ENCODE results near the gene SEC14L2. TPM values are rescaled to one million over a fixed set of nuclear protein-coding genes. Genes with fewer than 3 reads are reported as not detected.

SEC14L2 gene
- total and polyA plus RNA-seq, 4 donors, result 6.5 to 110 (median 49.6) TPM

DNA sequence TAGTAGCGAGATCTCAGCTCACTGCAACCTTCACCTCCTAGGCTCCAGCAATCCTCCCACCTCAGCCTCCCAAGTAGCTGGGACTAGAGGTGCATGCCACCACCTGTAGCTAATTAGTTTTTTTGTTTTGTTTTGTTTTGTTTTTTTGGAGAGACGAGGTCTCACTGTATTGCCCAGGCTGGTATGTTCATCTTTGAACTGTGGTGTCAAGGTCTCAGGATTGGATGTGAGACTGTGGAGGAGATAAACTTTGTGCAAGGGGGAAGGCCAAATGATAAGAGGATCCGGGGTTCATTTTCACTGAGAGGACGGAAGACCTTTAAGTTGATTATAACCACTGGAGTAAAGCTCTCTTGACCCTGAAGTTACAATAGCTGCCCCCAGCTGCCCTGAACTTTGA is 8.9 kb downstream of the SEC14L2 start:
- Histone ChIP-seq H3K9ac (ENCODE audit: low read depth in 1 of 2, low read length in 2 of 2) (no peak overlapping the region), H3K4me3 (ENCODE audit: low read depth in 1 of 3, low read length in 3 of 3) (no peak overlapping the region), H3K36me3 (ENCODE audit: control insufficient read depth in 4 of 4, insufficient read depth in 3 of 4, low read depth in 1 of 4, low read length in 3 of 4) (peaks cover 5 to 41% (median 36%) of the 10 kb centered on the region in 4 donors), H3K9me3 (ENCODE audit: control insufficient read depth in 4 of 4, low read length in 3 of 4) (no peaks in the 10 kb centered on the region), H3K27ac (ENCODE audit: low read depth in 1 of 2, low read length in 2 of 2) (peak overlapping the region in 1 of 2 donors; percentile 27), H3K27me3 (ENCODE audit: control insufficient read depth in 4 of 4, insufficient read depth in 4 of 4, low read length in 3 of 4) (no peaks in the 10 kb centered on the region), H3K4me1 (ENCODE audit: control insufficient read depth in 4 of 4, insufficient read depth in 4 of 4, low read length in 3 of 4) (peaks cover 10 to 74% (median 66%) of the 10 kb centered on the region in 4 donors)
- TF ChIP-seq SP1 (IDR thresholded peaks at IDR 0.05) (peak; percentile 11), YY1 (IDR thresholded peaks at IDR 0.05) (no peak), HNF4A (conservative IDR thresholded peaks at IDR 0.05) (peak; percentile 70 to 73), RXRA (IDR thresholded peaks at IDR 0.05) (peak in 1 of 2 donors; percentile 22)
- no peak for DNase-seq (ENCODE audit: low spot score)
- 48% methylated on average over 4 of the region's 4 CpGs for WGBS

DNA sequence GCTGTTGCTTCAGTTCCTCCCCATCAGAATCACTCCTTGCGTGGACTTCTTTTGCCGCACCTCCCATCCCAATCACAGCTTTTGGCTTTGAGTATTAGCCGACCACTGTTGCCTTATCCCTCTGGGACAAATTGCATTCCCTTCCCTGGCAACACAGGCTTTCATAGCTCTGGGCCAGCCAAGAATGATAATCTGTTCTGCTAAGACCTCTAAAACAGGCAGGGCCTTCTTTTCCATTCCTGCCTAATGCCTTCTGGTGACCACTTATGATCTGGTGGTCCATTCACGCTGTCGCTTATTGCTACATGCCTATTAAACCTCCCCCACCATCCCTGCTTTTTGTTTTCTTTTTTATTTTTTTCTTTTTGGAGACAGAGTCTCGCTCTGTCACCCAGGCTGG is 9.6 kb downstream of the SEC14L2 start:
- DNase-seq (ENCODE audit: low spot score), result no peak
- no peak for TF ChIP-seq GABPA (IDR thresholded peaks at IDR 0.05 in 1 of 2, conservative IDR thresholded peaks at IDR 0.05 in 1 of 2)
- TF ChIP-seq, protein P1, sequence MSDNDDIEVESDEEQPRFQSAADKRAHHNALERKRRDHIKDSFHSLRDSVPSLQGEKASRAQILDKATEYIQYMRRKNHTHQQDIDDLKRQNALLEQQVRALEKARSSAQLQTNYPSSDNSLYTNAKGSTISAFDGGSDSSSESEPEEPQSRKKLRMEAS (IDR thresholded peaks at IDR 0.05), result no peak
- TF ChIP-seq RXRA (IDR thresholded peaks at IDR 0.05), result no peak
- no peak for TF ChIP-seq EGR1 (IDR thresholded peaks at IDR 0.05; ENCODE audit: low read depth in 2 of 2)
- no peak overlapping the region for H3K4me3 ChIP-seq (ENCODE audit: low read depth in 1 of 3, low read length in 3 of 3)
- peaks cover 10 to 76% (median 66%) of the 10 kb centered on the region in 4 donors for H3K4me1 ChIP-seq (ENCODE audit: control insufficient read depth in 4 of 4, insufficient read depth in 4 of 4, low read length in 3 of 4)
- no peak overlapping the region for H3K27ac ChIP-seq (ENCODE audit: low read depth in 1 of 2, low read length in 2 of 2)
- no peaks in the 10 kb centered on the region for H3K27me3 ChIP-seq (ENCODE audit: control insufficient read depth in 4 of 4, insufficient read depth in 4 of 4, low read length in 3 of 4)
- H3K9ac ChIP-seq (ENCODE audit: low read depth in 1 of 2, low read length in 2 of 2), result no peak overlapping the region
- WGBS, result 92% methylated on average over 6 of the region's 6 CpGs
- peaks cover 5 to 44% (median 39%) of the 10 kb centered on the region in 4 donors for H3K36me3 ChIP-seq (ENCODE audit: control insufficient read depth in 4 of 4, insufficient read depth in 3 of 4, low read depth in 1 of 4, low read length in 3 of 4)
- no peaks in the 10 kb centered on the region for H3K9me3 ChIP-seq (ENCODE audit: control insufficient read depth in 4 of 4, low read length in 3 of 4)

DNA sequence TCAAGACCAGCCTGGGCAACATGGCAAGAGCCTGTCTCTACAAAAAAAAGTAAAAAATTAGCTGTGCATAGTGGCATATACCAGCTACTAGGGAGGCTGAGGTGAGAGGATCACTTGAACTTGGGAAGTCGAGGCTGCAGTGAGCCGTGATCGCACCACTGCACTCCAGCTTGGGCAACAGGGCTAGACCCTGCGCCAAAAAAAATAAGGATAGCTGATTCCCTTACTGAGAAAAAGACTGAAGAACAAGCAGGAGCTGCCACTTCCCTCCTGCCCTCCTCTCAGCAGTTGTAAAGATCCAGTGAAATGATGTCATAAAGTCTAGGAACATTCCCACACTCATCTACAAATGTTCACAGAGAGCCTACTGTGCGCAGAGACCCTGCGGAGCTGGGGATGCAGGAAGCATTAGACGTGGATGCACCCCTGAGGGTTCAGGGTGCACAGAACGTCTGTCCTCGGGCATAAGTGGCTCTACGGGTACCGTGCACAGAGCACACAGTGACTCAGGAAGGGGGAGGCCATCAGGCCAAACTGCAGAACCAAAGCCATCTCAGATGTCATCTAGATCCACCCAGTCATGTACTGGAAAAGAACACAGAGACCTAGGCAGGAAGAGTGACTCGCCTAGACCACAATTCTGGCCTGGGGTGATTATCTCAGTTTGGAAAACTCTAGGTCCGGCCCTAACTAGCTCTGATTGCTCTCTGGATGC is 11.7 kb downstream of the SEC14L2 start:
- Histone ChIP-seq H3K36me3 (ENCODE audit: control insufficient read depth in 4 of 4, insufficient read depth in 3 of 4, low read depth in 1 of 4, low read length in 3 of 4) (peaks cover 8 to 54% (median 44%) of the 10 kb centered on the region in 4 donors), H3K27me3 (ENCODE audit: control insufficient read depth in 4 of 4, insufficient read depth in 4 of 4, low read length in 3 of 4) (no peaks in the 10 kb centered on the region), H3K4me1 (ENCODE audit: control insufficient read depth in 4 of 4, insufficient read depth in 4 of 4, low read length in 3 of 4) (peaks cover 7 to 73% (median 57%) of the 10 kb centered on the region in 4 donors), H3K9me3 (ENCODE audit: control insufficient read depth in 4 of 4, low read length in 3 of 4) (no peaks in the 10 kb centered on the region), H3K27ac (ENCODE audit: low read depth in 1 of 2, low read length in 2 of 2) (no peak overlapping the region), H3K4me3 (ENCODE audit: low read depth in 1 of 3, low read length in 3 of 3) (no peak overlapping the region), H3K9ac (ENCODE audit: low read depth in 1 of 2, low read length in 2 of 2) (no peak overlapping the region)
- no peak for DNase-seq (ENCODE audit: low spot score)
- TF ChIP-seq HNF4G (IDR thresholded peaks at IDR 0.05) (no peak), EGR1 (IDR thresholded peaks at IDR 0.05; ENCODE audit: low read depth in 2 of 2) (no peak), NR2F2 (IDR thresholded peaks at IDR 0.05) (peak; percentile 34)
- TF ChIP-seq, protein P2, sequence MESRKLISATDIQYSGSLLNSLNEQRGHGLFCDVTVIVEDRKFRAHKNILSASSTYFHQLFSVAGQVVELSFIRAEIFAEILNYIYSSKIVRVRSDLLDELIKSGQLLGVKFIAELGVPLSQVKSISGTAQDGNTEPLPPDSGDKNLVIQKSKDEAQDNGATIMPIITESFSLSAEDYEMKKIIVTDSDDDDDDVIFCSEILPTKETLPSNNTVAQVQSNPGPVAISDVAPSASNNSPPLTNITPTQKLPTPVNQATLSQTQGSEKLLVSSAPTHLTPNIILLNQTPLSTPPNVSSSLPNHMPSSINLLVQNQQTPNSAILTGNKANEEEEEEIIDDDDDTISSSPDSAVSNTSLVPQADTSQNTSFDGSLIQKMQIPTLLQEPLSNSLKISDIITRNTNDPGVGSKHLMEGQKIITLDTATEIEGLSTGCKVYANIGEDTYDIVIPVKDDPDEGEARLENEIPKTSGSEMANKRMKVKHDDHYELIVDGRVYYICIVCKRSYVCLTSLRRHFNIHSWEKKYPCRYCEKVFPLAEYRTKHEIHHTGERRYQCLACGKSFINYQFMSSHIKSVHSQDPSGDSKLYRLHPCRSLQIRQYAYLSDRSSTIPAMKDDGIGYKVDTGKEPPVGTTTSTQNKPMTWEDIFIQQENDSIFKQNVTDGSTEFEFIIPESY (IDR thresholded peaks at IDR 0.05), result no peak
- 83% methylated on average over 13 of the region's 13 CpGs for WGBS

DNA sequence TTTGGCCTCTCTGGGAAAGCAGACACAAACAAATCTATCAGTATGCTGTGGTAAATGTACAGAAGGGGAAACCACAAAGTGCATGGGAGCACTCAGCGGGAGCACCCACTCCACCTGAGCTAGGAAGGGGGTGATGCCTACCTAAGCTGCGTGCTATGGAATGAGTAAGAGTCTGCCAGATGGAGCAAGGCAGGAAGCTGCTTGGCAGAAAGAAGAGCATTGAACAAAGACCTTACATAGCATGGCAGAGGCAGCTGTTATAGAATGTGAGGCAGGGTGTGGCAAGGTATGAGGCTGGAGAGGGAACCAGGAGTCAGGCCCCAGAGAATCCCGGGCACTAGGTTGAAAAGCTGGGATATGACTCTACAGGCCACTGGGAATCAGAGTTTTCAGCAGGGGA is 15.0 kb downstream of the SEC14L2 start:
- no peak for DNase-seq (ENCODE audit: low spot score)
- 85% methylated on average over 3 of the region's 3 CpGs for WGBS
- Histone ChIP-seq H3K9me3 (ENCODE audit: control insufficient read depth in 4 of 4, low read length in 3 of 4) (no peaks in the 10 kb centered on the region), H3K27ac (ENCODE audit: low read depth in 1 of 2, low read length in 2 of 2) (no peak overlapping the region), H3K4me1 (ENCODE audit: control insufficient read depth in 4 of 4, insufficient read depth in 4 of 4, low read length in 3 of 4) (peaks cover 3 to 74% (median 61%) of the 10 kb centered on the region in 4 donors), H3K4me3 (ENCODE audit: low read depth in 1 of 3, low read length in 3 of 3) (no peak overlapping the region), H3K9ac (ENCODE audit: low read depth in 1 of 2, low read length in 2 of 2) (no peak overlapping the region), H3K27me3 (ENCODE audit: control insufficient read depth in 4 of 4, insufficient read depth in 4 of 4, low read length in 3 of 4) (no peaks in the 10 kb centered on the region), H3K36me3 (ENCODE audit: control insufficient read depth in 4 of 4, insufficient read depth in 3 of 4, low read depth in 1 of 4, low read length in 3 of 4) (peaks cover 8 to 76% (median 59%) of the 10 kb centered on the region in 4 donors)
- TF ChIP-seq HNF4G (IDR thresholded peaks at IDR 0.05), result no peak
- no peak for TF ChIP-seq NR2F2 (IDR thresholded peaks at IDR 0.05)
- TF ChIP-seq, protein P3, sequence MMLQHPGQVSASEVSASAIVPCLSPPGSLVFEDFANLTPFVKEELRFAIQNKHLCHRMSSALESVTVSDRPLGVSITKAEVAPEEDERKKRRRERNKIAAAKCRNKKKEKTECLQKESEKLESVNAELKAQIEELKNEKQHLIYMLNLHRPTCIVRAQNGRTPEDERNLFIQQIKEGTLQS (IDR thresholded peaks at IDR 0.05), result no peak
- TF ChIP-seq FOXA2 (IDR thresholded peaks at IDR 0.05), result no peak
- TF ChIP-seq YY1 (IDR thresholded peaks at IDR 0.05), result no peak
- TF ChIP-seq RXRA (IDR thresholded peaks at IDR 0.05), result no peak
- TF ChIP-seq, protein P2 (IDR thresholded peaks at IDR 0.05), result no peak
- TF ChIP-seq, protein P1 (IDR thresholded peaks at IDR 0.05), result no peak
- TF ChIP-seq FOXA1 (IDR thresholded peaks at IDR 0.05), result no peak
